PC-3 (cell line): ENCODE measurements around the gene GPR22.

Experiments used
- EZH2phosphoT487 ChIP-seq: fragments of 300-600 bp; sonication (generic); IDR thresholded peaks from 2 replicates; pipeline ENCODE4 v1.6.1; 2018; ENCODE audit warnings: mild to moderate bottlenecking, antibody characterized with exemption, low read length, borderline replicate concordance
- TF ChIP-seq, protein P1 (sequence below): fragments of 300-600 bp; sonication (generic); conservative IDR thresholded peaks from 2 replicates; pipeline ENCODE4 v1.5.1; 2017; ENCODE audit warnings: antibody characterized with exemption, low read depth, mild to moderate bottlenecking, low read length

DNA sequence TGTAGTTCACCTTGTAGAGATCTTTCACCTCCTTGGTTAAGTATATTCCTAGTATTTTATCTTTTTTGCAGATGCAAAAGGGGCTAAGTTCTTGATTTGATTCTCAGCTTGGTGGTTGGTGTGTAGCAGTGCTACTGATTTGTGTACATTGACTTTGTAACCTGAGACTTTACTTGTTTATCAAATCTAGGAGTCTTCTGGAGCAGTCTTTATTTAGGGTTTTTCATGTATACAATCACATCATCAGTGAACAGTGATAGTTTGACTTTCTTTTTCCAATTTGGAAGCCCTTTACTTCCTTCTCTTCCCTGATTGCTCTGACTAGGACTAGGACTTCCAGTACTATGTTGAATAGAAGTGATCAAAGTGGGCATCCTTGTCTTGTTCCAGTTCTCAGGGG is 33.8 kb downstream of the GPR22 start:
- TF ChIP-seq, protein P1, sequence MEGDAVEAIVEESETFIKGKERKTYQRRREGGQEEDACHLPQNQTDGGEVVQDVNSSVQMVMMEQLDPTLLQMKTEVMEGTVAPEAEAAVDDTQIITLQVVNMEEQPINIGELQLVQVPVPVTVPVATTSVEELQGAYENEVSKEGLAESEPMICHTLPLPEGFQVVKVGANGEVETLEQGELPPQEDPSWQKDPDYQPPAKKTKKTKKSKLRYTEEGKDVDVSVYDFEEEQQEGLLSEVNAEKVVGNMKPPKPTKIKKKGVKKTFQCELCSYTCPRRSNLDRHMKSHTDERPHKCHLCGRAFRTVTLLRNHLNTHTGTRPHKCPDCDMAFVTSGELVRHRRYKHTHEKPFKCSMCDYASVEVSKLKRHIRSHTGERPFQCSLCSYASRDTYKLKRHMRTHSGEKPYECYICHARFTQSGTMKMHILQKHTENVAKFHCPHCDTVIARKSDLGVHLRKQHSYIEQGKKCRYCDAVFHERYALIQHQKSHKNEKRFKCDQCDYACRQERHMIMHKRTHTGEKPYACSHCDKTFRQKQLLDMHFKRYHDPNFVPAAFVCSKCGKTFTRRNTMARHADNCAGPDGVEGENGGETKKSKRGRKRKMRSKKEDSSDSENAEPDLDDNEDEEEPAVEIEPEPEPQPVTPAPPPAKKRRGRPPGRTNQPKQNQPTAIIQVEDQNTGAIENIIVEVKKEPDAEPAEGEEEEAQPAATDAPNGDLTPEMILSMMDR = no peak
- TF ChIP-seq EZH2phosphoT487 = no peak
